NCI-H1417 (cell line): ENCODE data around the gene TLR7.

Source experiments
- DNase-seq, 3 experiments: peaks; one replicate each; lab custom pipeline; 2025; lab: John Stamatoyannopoulos, UW

Gene TLR7

DNA sequence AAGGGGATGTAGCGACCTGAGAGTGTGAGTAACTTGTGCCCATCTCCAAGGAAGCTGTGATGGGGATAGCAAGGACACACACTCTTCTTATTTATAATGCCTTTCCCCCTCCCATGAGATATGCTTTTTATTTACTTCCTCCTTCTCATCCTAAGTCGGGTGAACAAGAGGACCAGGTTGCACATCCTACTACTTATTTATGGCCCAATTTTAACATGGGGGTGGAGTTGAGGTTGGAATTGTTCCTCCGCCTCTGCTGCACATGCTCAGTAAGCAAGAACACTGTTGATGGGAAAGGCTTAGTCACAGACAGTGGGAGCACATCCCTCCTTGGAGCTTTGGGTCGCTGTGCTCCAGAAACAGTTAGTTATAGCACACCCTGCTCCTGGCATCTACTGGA lies 24.3 kb downstream of the TLR7 start:
- no peak for DNase-seq

- no peak for DNase-seq
Measured at GRCh38 chrX:12891915-12892506, 25.1 kb downstream of the TLR7 start.

- DNase-seq = no peak
Measured at GRCh38 chrX:12892716-12893115, 25.8 kb downstream of the TLR7 start.

DNA sequence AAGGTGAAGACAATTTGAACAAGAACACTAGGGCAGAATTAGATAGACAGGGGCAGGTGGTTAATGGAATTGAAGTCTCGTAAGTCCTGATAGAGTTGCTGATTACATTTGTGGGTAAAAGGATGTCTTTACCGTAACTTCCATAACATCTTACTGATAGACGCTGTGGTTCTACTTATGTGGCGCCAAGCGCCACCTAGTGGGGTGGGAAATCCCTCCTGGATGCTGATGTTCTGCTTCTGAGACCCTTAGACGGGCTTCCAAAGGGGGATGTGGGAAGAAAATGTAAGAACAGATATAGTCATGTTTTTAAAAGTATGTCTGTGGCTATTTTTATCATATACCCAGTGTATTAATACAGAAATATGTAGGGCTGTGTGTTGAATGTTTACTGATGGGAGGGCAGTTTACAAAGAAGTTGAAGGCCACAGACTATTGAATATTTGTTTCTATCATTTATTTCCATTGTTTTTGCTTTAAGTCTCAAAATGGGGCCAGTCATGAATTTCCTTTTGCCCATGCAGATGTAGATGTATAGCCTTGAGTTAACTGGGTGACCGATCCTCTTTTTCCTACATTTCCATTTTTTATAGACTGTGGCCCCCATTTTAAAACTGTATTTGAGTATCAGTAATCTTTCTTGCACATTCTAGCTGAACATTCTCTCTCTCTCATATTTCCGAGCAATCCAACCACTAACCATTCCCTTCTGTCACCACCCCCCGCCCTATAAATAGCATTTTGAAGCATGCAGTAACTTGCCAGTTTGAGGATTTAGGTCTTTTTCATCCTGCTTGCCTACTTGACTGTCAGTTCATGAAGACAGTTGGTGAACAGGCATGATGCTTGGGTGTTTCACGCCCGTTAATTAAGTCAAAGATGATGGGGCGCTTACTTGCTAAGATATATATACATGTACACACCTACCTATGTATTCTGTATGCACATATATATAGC lies 27.5 kb downstream of the TLR7 start:
- peak in 2 of 3 experiments; percentile 38 to 61 for DNase-seq

- no peak for DNase-seq
Measured at GRCh38 chrX:12895866-12896265, 29.0 kb downstream of the TLR7 start.

- DNase-seq = no peak
Measured at GRCh38 chrX:12896935-12897334, 30.1 kb downstream of the TLR7 start.

- DNase-seq = no peak
Measured at GRCh38 chrX:12898073-12898472, 31.2 kb downstream of the TLR7 start.

GRCh38 chrX:12899506-12899905 lies 32.6 kb downstream of the TLR7 start:
- DNase-seq = no peak

- DNase-seq = peak; percentile 10 to 86 (median 57)
Measured at GRCh38 chrX:12901486-12901885, 34.6 kb downstream of the TLR7 start.

DNA sequence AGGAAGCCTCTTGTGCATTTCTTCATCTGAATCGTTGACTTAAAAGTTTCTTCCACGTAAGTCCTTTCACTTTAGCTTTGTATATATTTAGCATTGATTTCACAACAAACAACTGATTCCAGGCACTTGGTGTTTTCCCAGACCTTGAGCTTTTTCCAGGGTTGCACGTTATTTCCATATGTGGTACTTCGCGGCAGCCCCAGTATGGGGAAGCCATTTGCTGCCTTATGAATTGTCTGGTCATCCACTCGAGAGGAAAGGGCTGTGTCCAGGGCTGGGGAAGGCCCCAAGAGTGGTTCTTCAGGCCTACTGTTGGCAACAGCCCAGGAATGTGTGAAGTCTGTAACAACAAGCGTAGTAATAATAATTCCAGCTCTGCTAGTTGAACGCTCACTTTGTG lies 36.8 kb downstream of the TLR7 start:
- no peak for DNase-seq

DNA sequence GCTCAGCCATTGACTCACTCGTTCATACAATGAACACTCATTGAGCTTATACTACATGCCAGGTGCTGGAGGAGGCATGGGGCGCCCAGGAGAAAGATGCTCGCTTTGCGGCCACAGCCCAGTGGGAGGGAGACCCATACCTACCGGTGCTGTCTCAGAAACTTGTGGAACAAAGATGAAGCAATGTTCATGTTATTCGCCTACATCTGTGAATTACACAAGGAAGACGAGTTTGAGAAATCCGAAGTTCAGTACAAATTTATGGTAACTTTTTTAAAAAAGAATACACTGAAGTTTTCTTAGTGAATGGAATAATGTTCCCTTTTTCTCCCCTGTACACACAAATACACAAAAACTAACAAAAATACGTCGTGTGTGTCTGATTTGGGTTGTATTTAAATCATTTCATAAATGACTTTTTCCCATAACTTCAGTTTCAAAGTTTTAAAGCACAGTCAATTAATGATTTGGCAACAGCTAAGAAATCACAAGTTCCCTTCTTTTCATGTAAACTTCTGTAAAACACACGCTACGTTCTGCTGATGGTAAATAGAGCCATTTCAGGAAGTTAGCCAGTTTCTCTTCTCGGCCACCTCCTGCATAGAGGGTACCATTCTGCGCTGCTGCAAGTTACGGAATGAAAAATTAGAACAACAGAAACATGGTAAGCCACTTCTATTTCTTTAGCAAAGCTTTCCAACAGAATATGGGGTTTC lies 39.3 kb downstream of the TLR7 start, which contains the start of gene TLR8:
TSS of gene TLR8 (plus strand) at position 575 of the 716 bp plus-strand sequence. CDS start at position 662, 87 bp downstream.
- DNase-seq = no peak

- no peak for DNase-seq
Measured at GRCh38 chrX:12910423-12911121, 43.7 kb downstream of the TLR7 start.

DNA sequence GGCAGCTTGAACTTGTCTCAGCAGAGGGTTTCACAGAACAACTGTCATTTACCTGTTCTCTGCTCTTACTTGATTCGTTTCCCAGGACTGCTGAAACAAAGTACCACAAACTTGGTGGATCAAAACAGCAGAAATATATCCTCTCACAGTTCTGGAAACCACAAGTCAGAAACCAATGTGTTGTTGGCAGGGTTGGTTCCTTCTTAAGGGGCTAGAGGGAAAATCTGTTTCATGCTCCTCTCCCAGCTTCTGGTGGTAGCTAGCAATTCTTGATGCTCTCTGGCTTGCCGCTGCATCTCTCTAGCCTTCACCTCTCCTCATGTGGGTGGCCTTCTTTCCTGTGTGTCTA lies 44.2 kb downstream of the TLR7 start:
- DNase-seq = no peak

DNA sequence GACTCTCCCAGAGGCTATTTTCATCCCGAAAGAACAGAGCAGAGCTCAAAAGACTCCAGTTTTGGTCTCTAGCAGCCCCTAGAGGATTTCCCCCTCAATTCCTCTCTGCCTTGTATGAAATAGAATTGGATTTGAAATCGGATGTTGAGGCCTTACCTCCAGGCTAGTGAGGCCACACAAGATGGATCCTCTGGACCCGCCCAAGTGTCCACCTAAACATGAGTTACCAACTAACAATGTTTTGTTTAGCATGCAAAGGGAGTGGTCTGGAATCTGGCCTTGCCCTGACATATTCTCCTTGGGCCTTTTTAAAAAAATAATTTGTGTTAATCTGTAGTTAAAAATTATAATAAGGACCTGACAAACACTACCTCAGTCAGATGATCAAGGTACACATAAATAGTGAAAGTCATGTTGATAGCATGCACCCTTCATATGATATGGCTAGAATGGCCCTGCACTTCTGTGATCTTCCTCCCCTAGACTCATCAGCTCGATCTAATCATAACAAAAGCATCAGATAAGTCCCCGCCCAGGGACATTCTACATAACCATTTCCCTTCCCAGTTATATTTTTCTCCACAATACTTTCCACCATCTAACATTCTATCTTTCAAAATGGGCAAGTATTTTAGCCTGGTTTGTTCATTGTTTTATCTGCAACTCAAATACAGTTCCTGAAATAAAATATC lies 46.1 kb downstream of the TLR7 start:
- DNase-seq = no peak

GRCh38 chrX:12917753-12918152 lies 50.9 kb downstream of the TLR7 start:
- peak in 1 of 3 experiments; percentile 39 for DNase-seq

GRCh38 chrX:12919051-12919450 lies 52.2 kb downstream of the TLR7 start:
- no peak for DNase-seq

GRCh38 chrX:12919620-12920019 lies 52.7 kb downstream of the TLR7 start:
- no peak for DNase-seq

DNA sequence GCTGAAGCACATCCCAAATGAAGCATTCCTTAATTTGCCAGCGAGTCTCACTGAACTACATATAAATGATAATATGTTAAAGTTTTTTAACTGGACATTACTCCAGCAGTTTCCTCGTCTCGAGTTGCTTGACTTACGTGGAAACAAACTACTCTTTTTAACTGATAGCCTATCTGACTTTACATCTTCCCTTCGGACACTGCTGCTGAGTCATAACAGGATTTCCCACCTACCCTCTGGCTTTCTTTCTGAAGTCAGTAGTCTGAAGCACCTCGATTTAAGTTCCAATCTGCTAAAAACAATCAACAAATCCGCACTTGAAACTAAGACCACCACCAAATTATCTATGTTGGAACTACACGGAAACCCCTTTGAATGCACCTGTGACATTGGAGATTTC lies 54.1 kb downstream of the TLR7 start:
- no peak for DNase-seq

GRCh38 chrX:12921886-12922598 lies 55.2 kb downstream of the TLR7 start:
- DNase-seq = no peak

DNA sequence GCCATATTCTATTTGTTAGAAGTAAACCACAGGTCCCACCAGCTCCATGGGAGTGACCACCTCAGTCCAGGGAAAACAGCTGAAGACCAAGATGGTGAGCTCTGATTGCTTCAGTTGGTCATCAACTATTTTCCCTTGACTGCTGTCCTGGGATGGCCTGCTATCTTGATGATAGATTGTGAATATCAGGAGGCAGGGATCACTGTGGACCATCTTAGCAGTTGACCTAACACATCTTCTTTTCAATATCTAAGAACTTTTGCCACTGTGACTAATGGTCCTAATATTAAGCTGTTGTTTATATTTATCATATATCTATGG lies 55.7 kb downstream of the TLR7 start:
- no peak for DNase-seq

DNA sequence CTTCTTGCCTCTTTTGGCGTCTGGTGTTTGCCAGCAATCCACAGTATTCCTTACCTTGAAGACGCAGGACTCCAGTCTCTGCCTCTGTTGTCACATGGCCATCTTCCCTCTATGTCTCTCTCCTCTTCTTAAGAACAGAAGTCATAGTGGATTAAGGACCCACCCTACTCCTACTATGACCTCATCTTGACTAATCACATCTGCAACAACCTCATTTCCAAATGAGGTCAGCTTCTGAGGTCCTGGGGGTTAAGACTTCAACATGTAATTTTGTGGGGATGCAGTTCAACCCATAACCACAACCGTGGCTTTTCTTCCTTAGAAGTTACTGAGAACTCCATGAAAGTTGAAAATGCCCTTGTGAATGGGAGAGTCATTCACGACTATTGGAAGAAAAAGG lies 62.8 kb downstream of the TLR7 start:
- DNase-seq = no peak
